HEK293T (cell line): ENCODE data around the gene DSG4.

Experiments
- CTCF ChIA-PET: fragments of 350-600 bp; formaldehyde crosslinking; extraction: SDS; loops from one replicate; lab custom pipeline; 2021; ENCODE audit warnings: antibody characterized with exemption, inconsistent platforms; lab: Yijun Ruan, JAX
- POLR2A ChIA-PET: fragments of 350-600 bp; formaldehyde crosslinking; extraction: SDS; loops from one replicate; lab custom pipeline; 2020; ENCODE audit warnings: antibody characterized with exemption, inconsistent platforms; lab: Yijun Ruan, JAX
- DNase-seq: peaks from one replicate; pipeline ENCODE4 v3.0.0; 2012; ENCODE audit warnings: mixed read lengths; ENCODE audit errors: extremely low spot score
- ARNT ChIP-seq: fragments of 450-650 bp; IDR thresholded peaks from 2 replicates; pipeline ENCODE4 v1.6.1; 2017; ENCODE audit warnings: mild to moderate bottlenecking
- BHLHE40 ChIP-seq: fragments of 450-650 bp; IDR thresholded peaks from 2 replicates; pipeline ENCODE4 v1.6.1; 2016; ENCODE audit warnings: mild to moderate bottlenecking, moderate library complexity, borderline replicate concordance
- CTBP1 ChIP-seq: fragments of 450-650 bp; IDR thresholded peaks from 2 replicates; pipeline ENCODE4 v1.6.1; 2016; ENCODE audit warnings: borderline replicate concordance
- ELF4 ChIP-seq: fragments of 450-650 bp; IDR thresholded peaks from 2 replicates; pipeline ENCODE4 v1.6.1; 2017; ENCODE audit warnings: antibody characterized with exemption
- FOXA1 ChIP-seq: fragments of 450-650 bp; IDR thresholded peaks from 2 replicates; pipeline ENCODE4 v1.6.1; 2016; ENCODE audit warnings: mild to moderate bottlenecking
- FOXK2 ChIP-seq: fragments of 450-650 bp; IDR thresholded peaks from 2 replicates; pipeline ENCODE4 v1.6.1; 2016; ENCODE audit warnings: mild to moderate bottlenecking
- FOXM1 ChIP-seq: fragments of 450-650 bp; IDR thresholded peaks from 2 replicates; pipeline ENCODE4 v1.6.1; 2017; ENCODE audit warnings: mild to moderate bottlenecking, borderline replicate concordance
- HDGF ChIP-seq: fragments of 450-650 bp; IDR thresholded peaks from 2 replicates; pipeline ENCODE4 v1.6.1; 2017; ENCODE audit warnings: antibody characterized with exemption, borderline replicate concordance
- L3MBTL2 ChIP-seq: fragments of 450-650 bp; conservative IDR thresholded peaks from 2 replicates; pipeline ENCODE4 v1.6.1; 2016; ENCODE audit warnings: mild to moderate bottlenecking
- LEF1 ChIP-seq: fragments of 450-650 bp; IDR thresholded peaks from 2 replicates; pipeline ENCODE4 v1.6.1; 2017; ENCODE audit warnings: mild to moderate bottlenecking, borderline replicate concordance
- NFRKB ChIP-seq: fragments of 450-650 bp; IDR thresholded peaks from 2 replicates; pipeline ENCODE4 v1.6.1; 2016; ENCODE audit warnings: mild to moderate bottlenecking, moderate library complexity
- PKNOX1 ChIP-seq: fragments of 450-650 bp; IDR thresholded peaks from 2 replicates; pipeline ENCODE4 v1.6.1; 2016
- SP1 ChIP-seq: fragments of 450-650 bp; IDR thresholded peaks from 2 replicates; pipeline ENCODE4 v1.6.1; 2017
- SUZ12 ChIP-seq: fragments of 450-650 bp; IDR thresholded peaks from 2 replicates; pipeline ENCODE4 v1.6.1; 2016; ENCODE audit warnings: mild to moderate bottlenecking
- TARDBP ChIP-seq: fragments of 450-650 bp; IDR thresholded peaks from 2 replicates; pipeline ENCODE4 v1.6.1; 2016
- ZNF384 ChIP-seq: fragments of 450-650 bp; IDR thresholded peaks from 2 replicates; pipeline ENCODE4 v1.6.1; 2016

Gene DSG4

GRCh38 chr18:31429623-31430022, 53.0 kb downstream of the DSG4 start:
- POLR2A ChIA-PET: no interaction called here
- TF ChIP-seq FOXA1 (no peak), SP1 (no peak), ELF4 (no peak), ARNT (no peak), CTBP1 (no peak), TARDBP (no peak), PKNOX1 (no peak), SUZ12 (no peak), FOXK2 (no peak), HDGF (no peak), LEF1 (no peak), NFRKB (no peak), ZNF384 (no peak), L3MBTL2 (no peak), FOXM1 (no peak)
- no peak for DNase-seq
- CTCF ChIA-PET: no interaction called here

- TF ChIP-seq HDGF (no peak), SUZ12 (no peak), SP1 (no peak), ELF4 (no peak), BHLHE40 (no peak), PKNOX1 (no peak; the same call in 1 of the 2 replicates), ZNF384 (no peak), L3MBTL2 (no peak), FOXM1 (no peak)
- ChIA-PET POLR2A (no interaction called here), CTCF (no interaction called here)
- DNase-seq: no peak
Measured at GRCh38 chr18:31430072-31430471, 53.5 kb downstream of the DSG4 start.

- ChIA-PET CTCF (no interaction called here), POLR2A (no interaction called here)
- no peak for DNase-seq
- TF ChIP-seq FOXM1: no peak
- TF ChIP-seq CTBP1: no peak
- no peak for TF ChIP-seq ZNF384
- TF ChIP-seq LEF1: no peak
- no peak for TF ChIP-seq PKNOX1
- TF ChIP-seq L3MBTL2: no peak
- TF ChIP-seq TARDBP: no peak
- TF ChIP-seq BHLHE40: no peak
Measured at GRCh38 chr18:31430554-31430953, 54.0 kb downstream of the DSG4 start.

GRCh38 chr18:31432316-31432715, 55.7 kb downstream of the DSG4 start:
- no peak for DNase-seq
- TF ChIP-seq SUZ12 (no peak), FOXK2 (no peak), HDGF (no peak), ELF4 (no peak), SP1 (no peak), L3MBTL2 (no peak), ZNF384 (no peak), TARDBP (no peak), LEF1 (no peak), ARNT (no peak), CTBP1 (no peak), PKNOX1 (no peak), FOXA1 (no peak), FOXM1 (no peak), BHLHE40 (no peak)
- ChIA-PET POLR2A (no interaction called here), CTCF (interaction anchor here (0.6 kb wide), 1 partner anchor 43 kb away, joined by 5 read pairs; no protein-coding TSS in a partner anchor)

GRCh38 chr18:31436825-31437224, 60.2 kb downstream of the DSG4 start:
- ChIA-PET CTCF (interaction anchor here (2.2 kb wide), 1 partner anchor 12 kb away, joined by 13 read pairs; no protein-coding TSS in a partner anchor), POLR2A (no interaction called here)
- no peak for DNase-seq
- TF ChIP-seq ARNT (no peak), SP1 (no peak), HDGF (no peak), FOXK2 (no peak), CTBP1 (no peak)

- ChIA-PET CTCF (interaction anchor here (2.2 kb wide), 1 partner anchor 14 kb away, joined by 13 read pairs; no protein-coding TSS in a partner anchor), POLR2A (no interaction called here)
- DNase-seq: no peak
- TF ChIP-seq ELF4: no peak
- no peak for TF ChIP-seq LEF1
- no peak for TF ChIP-seq FOXA1
- no peak for TF ChIP-seq FOXK2
- TF ChIP-seq FOXM1: no peak
Measured at GRCh38 chr18:31438402-31438801, 61.8 kb downstream of the DSG4 start.
